Endothelial cell of umbilical vein (primary cell): Measurements from ENCODE around the gene CILP2. TPM values are rescaled to one million over a fixed set of nuclear protein-coding genes. Genes with fewer than 3 reads are reported as not detected.

Experiments used
- BruUV-seq: library from RNA; stranded (reverse); fragments of 400-500 nt; replicated peaks from 2 replicates; lab custom pipeline; 2021; lab: Mats Ljungman, UMichigan
- CTCF ChIA-PET: fragments of 300-600, 350-600 bp; sonication (Branson Sonifier 250); formaldehyde crosslinking; loops from one replicate; lab custom pipeline; 2021; ENCODE audit warnings: antibody characterized with exemption, inconsistent platforms; lab: Charles Lee
- POLR2A ChIA-PET: fragments of 300-600, 350-600 bp; sonication (Branson Sonifier 250); formaldehyde crosslinking; loops from one replicate; lab custom pipeline; 2021; ENCODE audit warnings: antibody characterized with exemption, inconsistent platforms; lab: Charles Lee
- DNase-seq: peaks from one replicate; pipeline ENCODE4 v3.0.0-alpha.2; 2011; ENCODE audit warnings: low read depth, low spot score
- FAIRE-seq: peaks from 2 replicates; lab custom pipeline; 2011; peaks lifted over from hg19 to GRCh38; lab: Jason Lieb, UNC
- H2AFZ ChIP-seq: 2 replicates; pipeline ENCODE4 v1.6.0; 2012; ENCODE audit warnings: low read depth, low read length, control low read depth, inconsistent platforms
- H3K27ac ChIP-seq: 2 replicates; pipeline ENCODE4 v1.5.1; 2011; ENCODE audit warnings: low read depth, mild to moderate bottlenecking, control low read depth, low read length, moderate library complexity; ENCODE audit not compliant: insufficient read depth
- H3K27me3 ChIP-seq, 2 experiments: 2 replicates each; pipeline versions ENCODE4 v1.6.0 to v1.6.1; 2011; ENCODE audit warnings: low read length in 2 of 2, mixed read lengths in 1 of 2; ENCODE audit not compliant: control insufficient read depth in 2 of 2, insufficient read depth in 2 of 2
- H3K36me3 ChIP-seq, 2 experiments: 2 replicates in 1 of 2; 3 replicates in 1 of 2; pipeline ENCODE4 v1.5.1; 2011; ENCODE audit warnings: low read length in 2 of 2, mild to moderate bottlenecking in 1 of 2, moderate library complexity in 1 of 2; ENCODE audit not compliant: control insufficient read depth in 2 of 2, insufficient read depth in 2 of 2; ENCODE audit errors: extremely low read depth in 1 of 2
- H3K4me1 ChIP-seq: 3 replicates; pipeline ENCODE4 v1.5.1; 2011; ENCODE audit warnings: mild to moderate bottlenecking, low read length; ENCODE audit not compliant: control insufficient read depth, insufficient read depth; ENCODE audit errors: extremely low read depth
- H3K4me2 ChIP-seq: 2 replicates; pipeline ENCODE4 v1.6.1; 2011; ENCODE audit warnings: low read length, control low read depth, mixed read lengths; ENCODE audit not compliant: insufficient read depth
- H3K4me3 ChIP-seq, 3 experiments: fragments of 200-600 bp in 1 of 3; sonication (generic), shearing (Covaris generic) in 1 of 3; replicated peaks in 1 of 3; 2 replicates each; pipeline ENCODE4 v1.5.1; 2011 to 2016; ENCODE audit warnings: control low read depth in 3 of 3, low read length in 3 of 3, mild to moderate bottlenecking in 2 of 3, inconsistent platforms in 1 of 3, low read depth in 1 of 3, moderate library complexity in 1 of 3; ENCODE audit not compliant: insufficient read depth in 1 of 3
- H3K79me2 ChIP-seq: 2 replicates; pipeline ENCODE4 v1.6.0; 2012; ENCODE audit warnings: low read length, inconsistent platforms; ENCODE audit not compliant: control insufficient read depth, insufficient read depth
- H3K9ac ChIP-seq: replicated peaks from 2 replicates; pipeline ENCODE3; 2011; ENCODE audit warnings: low read length, control low read depth; ENCODE audit not compliant: insufficient read depth; ENCODE audit errors: extremely low read depth
- H3K9me1 ChIP-seq: replicated peaks from 3 replicates; pipeline ENCODE4 v1.6.0; 2011; ENCODE audit warnings: mild to moderate bottlenecking, low read length; ENCODE audit not compliant: control insufficient read depth, insufficient read depth; ENCODE audit errors: extremely low read depth
- H3K9me3 ChIP-seq: replicated peaks from 2 replicates; pipeline ENCODE4 v1.5.1; 2012; ENCODE audit warnings: low read length, inconsistent platforms; ENCODE audit not compliant: control insufficient read depth, insufficient read depth
- H4K20me1 ChIP-seq: replicated peaks from 2 replicates; pipeline ENCODE3; 2011; ENCODE audit warnings: mild to moderate bottlenecking, low read length; ENCODE audit not compliant: control insufficient read depth, insufficient read depth; ENCODE audit errors: extremely low read depth
- GATA2 ChIP-seq: IDR thresholded peaks from 2 replicates; pipeline ENCODE4 v1.7.0; 2011; ENCODE audit warnings: low read depth, mild to moderate bottlenecking, moderate library complexity, mixed read lengths, low read length; ENCODE audit not compliant: insufficient read length, insufficient read depth
- dilution Hi-C: fragments of 300-500 bp; cut with MboI; formaldehyde crosslinking; loops from one replicate; pipeline ENCODE4 v1.15.0; 2019; ENCODE audit warnings: low sequenced_read_pairs; ENCODE audit not compliant: extremely low pct_ligation_motif_present
- intact Hi-C: fragments of 100-400 bp; cut with micrococcal nuclease; formaldehyde crosslinking; loops from one replicate; pipeline ENCODE4 v1.10.0; 2022
- polyA plus RNA-seq, 4 experiments: library from polyadenylated mRNA; depleted of rRNA in 3 of 4; stranded (reverse) in 3 of 4; unstranded in 1 of 4; fragments of >200 nt; gene quantifications; 2 replicates each; pipeline versions ENCODE4 v1.2.1 to v1.2.3, GENCODE V29; 2011 to 2012; ENCODE audit warnings: missing spikeins in 1 of 4
- total RNA-seq: library from RNA; stranded (reverse); gene quantifications from 2 replicates; pipeline ENCODE4 v1.2.3, GENCODE V29; 2021
- TF ChIP-seq, protein P1 (sequence below): IDR thresholded peaks from 2 replicates; pipeline ENCODE4 v1.6.1; 2011; ENCODE audit not compliant: insufficient read depth, insufficient read length
- TF ChIP-seq, protein P2 (sequence below), 2 donors: IDR thresholded peaks; 1 replicate in 1 of 2; 2 replicates in 1 of 2; pipeline ENCODE4 v1.5.1; 2011; ENCODE audit warnings: low read length in 2 of 2, mild to moderate bottlenecking in 2 of 2, moderate library complexity in 2 of 2, control low read depth in 1 of 2, inconsistent platforms in 1 of 2, low read depth in 1 of 2; ENCODE audit not compliant: insufficient read depth in 1 of 2; ENCODE audit errors: extremely low read depth in 1 of 2

Gene CILP2
- total and polyA plus RNA-seq, 2 donors (not counting 3 experiments of a cell fraction or from before 2014, with no cell fraction given), result 0.01 TPM; not detected in 1

DNA sequence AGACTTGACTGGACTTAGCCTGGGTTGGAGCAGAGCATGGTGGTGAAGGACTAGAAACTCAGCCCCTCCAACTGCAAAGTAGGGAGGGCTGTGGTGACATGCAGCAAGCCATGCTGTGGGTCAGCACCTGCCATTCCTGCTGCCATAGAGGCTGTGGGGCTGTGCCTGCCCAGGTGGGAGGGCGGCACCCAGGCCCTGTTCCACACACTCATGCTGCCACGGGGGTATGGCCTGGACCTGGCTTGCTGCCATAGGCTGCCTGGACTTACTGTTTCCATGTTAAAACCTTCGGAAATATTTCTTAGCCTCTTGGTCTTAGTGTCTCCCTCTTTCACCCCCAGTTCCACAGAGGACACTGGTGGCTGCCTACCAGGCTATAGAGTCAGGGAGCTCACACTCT is 29.3 kb downstream of the CILP2 start:
- DNase-seq (no peak), FAIRE-seq (no peak)
- H2AFZ ChIP-seq, result no peak overlapping the region
- no peaks in the 10 kb centered on the region for H4K20me1 ChIP-seq
- H3K4me2 ChIP-seq, result no peak overlapping the region
- ChIA-PET POLR2A (no interaction called here), CTCF (interaction anchor here (2.4 kb wide), 1 partner anchor 13 kb away, joined by 14 read pairs; no protein-coding TSS in a partner anchor)
- dilution Hi-C loops (no loop called here), intact Hi-C loops (no loop called here)
- H3K4me3 ChIP-seq, result no peak overlapping the region
- H3K9me3 ChIP-seq, result no peaks in the 10 kb centered on the region
- no TSS peak for BruUV-seq
- no peaks in the 10 kb centered on the region for H3K4me1 ChIP-seq
- H3K79me2 ChIP-seq, result no peaks in the 10 kb centered on the region
- TF ChIP-seq GATA2, result no peak
- TF ChIP-seq, protein P1, sequence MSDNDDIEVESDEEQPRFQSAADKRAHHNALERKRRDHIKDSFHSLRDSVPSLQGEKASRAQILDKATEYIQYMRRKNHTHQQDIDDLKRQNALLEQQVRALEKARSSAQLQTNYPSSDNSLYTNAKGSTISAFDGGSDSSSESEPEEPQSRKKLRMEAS, result no peak
- TF ChIP-seq, protein P2, sequence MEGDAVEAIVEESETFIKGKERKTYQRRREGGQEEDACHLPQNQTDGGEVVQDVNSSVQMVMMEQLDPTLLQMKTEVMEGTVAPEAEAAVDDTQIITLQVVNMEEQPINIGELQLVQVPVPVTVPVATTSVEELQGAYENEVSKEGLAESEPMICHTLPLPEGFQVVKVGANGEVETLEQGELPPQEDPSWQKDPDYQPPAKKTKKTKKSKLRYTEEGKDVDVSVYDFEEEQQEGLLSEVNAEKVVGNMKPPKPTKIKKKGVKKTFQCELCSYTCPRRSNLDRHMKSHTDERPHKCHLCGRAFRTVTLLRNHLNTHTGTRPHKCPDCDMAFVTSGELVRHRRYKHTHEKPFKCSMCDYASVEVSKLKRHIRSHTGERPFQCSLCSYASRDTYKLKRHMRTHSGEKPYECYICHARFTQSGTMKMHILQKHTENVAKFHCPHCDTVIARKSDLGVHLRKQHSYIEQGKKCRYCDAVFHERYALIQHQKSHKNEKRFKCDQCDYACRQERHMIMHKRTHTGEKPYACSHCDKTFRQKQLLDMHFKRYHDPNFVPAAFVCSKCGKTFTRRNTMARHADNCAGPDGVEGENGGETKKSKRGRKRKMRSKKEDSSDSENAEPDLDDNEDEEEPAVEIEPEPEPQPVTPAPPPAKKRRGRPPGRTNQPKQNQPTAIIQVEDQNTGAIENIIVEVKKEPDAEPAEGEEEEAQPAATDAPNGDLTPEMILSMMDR (IDR thresholded peaks at IDR 0.05; ENCODE audit: extremely low read depth in 1 of 2, insufficient read depth in 1 of 2, low read depth in 1 of 2, low read length in 2 of 2), result no peak
- no peaks in the 10 kb centered on the region for H3K36me3 ChIP-seq
- no peaks in the 10 kb centered on the region for H3K9me1 ChIP-seq
- no peak overlapping the region for H3K27ac ChIP-seq
- H3K27me3 ChIP-seq, result no peaks in the 10 kb centered on the region
- H3K9ac ChIP-seq, result no peak overlapping the region
